Measurements from ENCODE around the gene KLHDC9. TPM values are rescaled to one million over a fixed set of nuclear protein-coding genes. Genes with fewer than 3 reads are reported as not detected.

KLHDC9 gene
- total and polyA plus RNA-seq, 9 of the 15 experiments (the other 6 are each of a cell fraction or from before 2014, with no cell fraction given): not detected

GRCh38 chr1:161059293-161059692 lies 38.9 kb upstream of the KLHDC9 start:
- TF ChIP-seq FOXJ3 (CRISPR knock-in tag; IDR thresholded peaks at IDR 0.05): no peak
- no peak for TF ChIP-seq BHLHE40 (IDR thresholded peaks at IDR 0.05; ENCODE audit: low read length)
- TF ChIP-seq SMARCA5 (IDR thresholded peaks at IDR 0.05): 0 out of 2 replicates have a peak, but pooled peaks have one; percentile 21
- 0 out of 2 replicates have a peak, but pooled peaks have one; percentile 28 for TF ChIP-seq EHMT2 (IDR thresholded peaks at IDR 0.05)
- peak; percentile 24; the same call in 1 of the 2 replicates for TF ChIP-seq EGR1 (conservative IDR thresholded peaks at IDR 0.05)
- Histone ChIP-seq H3K79me2 (ENCODE audit: control insufficient read depth, insufficient read depth, low read length) (no peaks in the 10 kb centered on the region), H3K27me3 (ENCODE audit: control insufficient read depth in 2 of 2, insufficient read depth in 2 of 2, low read length in 2 of 2) (no peaks in the 10 kb centered on the region; a peak in 1 of 5 replicates), H3K9me3 (replicated peaks; ENCODE audit: control insufficient read depth, insufficient read depth, low read depth, low read length) (no peaks in the 10 kb centered on the region), H3K9ac (ENCODE audit: insufficient read depth in 1 of 2, low read depth in 2 of 2, low read length in 2 of 2) (peak overlapping the region in 1 of 2 experiments; percentile 50; a peak in 1 of 4 replicates), H3K27ac (ENCODE audit: extremely low read depth, low read depth, low read length) (no peak overlapping the region), H3K4me1 (replicated peaks in 1 of 2; ENCODE audit: control insufficient read depth in 2 of 2, insufficient read depth in 2 of 2, low read length in 2 of 2) (peaks cover 0 to 3% of the 10 kb centered on the region in 2 experiments; a peak in 2 of 5 replicates), H3K4me2 (ENCODE audit: insufficient read depth, low read length) (no peak overlapping the region), H4K20me1 (replicated peaks; ENCODE audit: control insufficient read depth, insufficient read depth, low read length) (no peaks in the 10 kb centered on the region), H3K36me3 (ENCODE audit: control insufficient read depth, insufficient read depth, low read length) (no peaks in the 10 kb centered on the region), H3K9me1 (ENCODE audit: control insufficient read depth, insufficient read depth, low read length) (no peaks in the 10 kb centered on the region), H2AFZ (ENCODE audit: low read depth, low read length) (peak overlapping the region; percentile 46), H3K4me3 (no peak overlapping the region)
- no TSS peak for BruUV-seq (replicated peaks)
- in situ Hi-C loops (cut with MboI) (no loop called here), intact Hi-C loops (cut with micrococcal nuclease) (no loop called here)
- ChIA-PET POLR2A (interaction anchor here (1.0 to 1.2 kb wide), 2 partner anchors 12 to 14 kb away, joined by 6 to 7 read pairs; partner anchors contain the start of gene USF1), CTCF (ENCODE audit: low intra/inter-chr PET ratio) (no interaction called here)
- DNase-seq (ENCODE audit: extremely low read depth in 1 of 4, low spot score in 3 of 4) (no peak), ATAC-seq (peak; percentile 78), FAIRE-seq (no peak)
- 14% methylated on average over 5 of the region's 6 CpGs for WGBS (ENCODE audit: insufficient coverage, low coverage, missing lambda C conversion rate)

GRCh38 chr1:161061419-161061818 lies 36.7 kb upstream of the KLHDC9 start:
- Histone ChIP-seq H3K27ac (ENCODE audit: extremely low read depth, low read depth, low read length) (no peak overlapping the region), H3K9ac (ENCODE audit: insufficient read depth in 1 of 2, low read depth in 2 of 2, low read length in 2 of 2) (no peak overlapping the region), H3K36me3 (ENCODE audit: control insufficient read depth, insufficient read depth, low read length) (no peaks in the 10 kb centered on the region), H3K4me3 (no peak overlapping the region), H3K4me2 (ENCODE audit: insufficient read depth, low read length) (no peak overlapping the region), H3K27me3 (ENCODE audit: control insufficient read depth in 2 of 2, insufficient read depth in 2 of 2, low read length in 2 of 2) (no peaks in the 10 kb centered on the region; a peak in 1 of 5 replicates), H3K4me1 (replicated peaks in 1 of 2; ENCODE audit: control insufficient read depth in 2 of 2, insufficient read depth in 2 of 2, low read length in 2 of 2) (peaks cover 0 to 3% of the 10 kb centered on the region in 2 experiments; a peak in 2 of 5 replicates), H4K20me1 (replicated peaks; ENCODE audit: control insufficient read depth, insufficient read depth, low read length) (no peaks in the 10 kb centered on the region), H2AFZ (ENCODE audit: low read depth, low read length) (no peak overlapping the region), H3K9me1 (ENCODE audit: control insufficient read depth, insufficient read depth, low read length) (no peaks in the 10 kb centered on the region), H3K79me2 (ENCODE audit: control insufficient read depth, insufficient read depth, low read length) (no peaks in the 10 kb centered on the region), H3K9me3 (replicated peaks; ENCODE audit: control insufficient read depth, insufficient read depth, low read depth, low read length) (no peaks in the 10 kb centered on the region)
- ChIA-PET CTCF (ENCODE audit: low intra/inter-chr PET ratio) (no interaction called here), POLR2A (interaction anchor here (0.6 to 0.9 kb wide), 3 partner anchors 10 to 69 kb away, joined by 3 to 4 read pairs (median 3); no protein-coding TSS in a partner anchor)
- intact Hi-C loops (cut with micrococcal nuclease): no loop called here
- DNase-seq (ENCODE audit: extremely low read depth in 1 of 4, low spot score in 3 of 4) (no peak), FAIRE-seq (no peak), ATAC-seq (no peak)
- in situ Hi-C loops (cut with MboI): no loop called here
- BruUV-seq (replicated peaks): no TSS peak
- WGBS (ENCODE audit: insufficient coverage, low coverage, missing lambda C conversion rate): 62% methylated on average over 4 of the region's 4 CpGs
- TF ChIP-seq BCOR (IDR thresholded peaks at IDR 0.05) (peak; percentile 78), KDM1A (IDR thresholded peaks at IDR 0.05) (peak; percentile 49 to 68; a peak in 3 of 4 replicates), ADNP (tag; IDR thresholded peaks at IDR 0.05) (peak; percentile 71), FOXP1 (CRISPR knock-in tag; IDR thresholded peaks at IDR 0.05) (no peak), SMARCA5 (IDR thresholded peaks at IDR 0.05) (peak; percentile 37; the same call in 1 of the 2 replicates), SMAD2 (IDR thresholded peaks at IDR 0.05; ENCODE audit: low read depth, low read length) (no peak), HNRNPK (IDR thresholded peaks at IDR 0.05; ENCODE audit: low read depth, low read length, poor library complexity, severe bottlenecking) (no peak), BACH1 (tag; IDR thresholded peaks at IDR 0.05) (no peak), RBM25 (IDR thresholded peaks at IDR 0.05; ENCODE audit: low read depth, low read length, severe bottlenecking) (peak; percentile 97)

Measured in K562 (cell line).